ENCODE data around the gene CCL8.

- TF ChIP-seq, protein P1, sequence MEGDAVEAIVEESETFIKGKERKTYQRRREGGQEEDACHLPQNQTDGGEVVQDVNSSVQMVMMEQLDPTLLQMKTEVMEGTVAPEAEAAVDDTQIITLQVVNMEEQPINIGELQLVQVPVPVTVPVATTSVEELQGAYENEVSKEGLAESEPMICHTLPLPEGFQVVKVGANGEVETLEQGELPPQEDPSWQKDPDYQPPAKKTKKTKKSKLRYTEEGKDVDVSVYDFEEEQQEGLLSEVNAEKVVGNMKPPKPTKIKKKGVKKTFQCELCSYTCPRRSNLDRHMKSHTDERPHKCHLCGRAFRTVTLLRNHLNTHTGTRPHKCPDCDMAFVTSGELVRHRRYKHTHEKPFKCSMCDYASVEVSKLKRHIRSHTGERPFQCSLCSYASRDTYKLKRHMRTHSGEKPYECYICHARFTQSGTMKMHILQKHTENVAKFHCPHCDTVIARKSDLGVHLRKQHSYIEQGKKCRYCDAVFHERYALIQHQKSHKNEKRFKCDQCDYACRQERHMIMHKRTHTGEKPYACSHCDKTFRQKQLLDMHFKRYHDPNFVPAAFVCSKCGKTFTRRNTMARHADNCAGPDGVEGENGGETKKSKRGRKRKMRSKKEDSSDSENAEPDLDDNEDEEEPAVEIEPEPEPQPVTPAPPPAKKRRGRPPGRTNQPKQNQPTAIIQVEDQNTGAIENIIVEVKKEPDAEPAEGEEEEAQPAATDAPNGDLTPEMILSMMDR (IDR thresholded peaks at IDR 0.05), result no peak
- no peak for TF ChIP-seq POLR2A (IDR thresholded peaks at IDR 0.05)
Observed at GRCh38 chr17:34356194-34356593, 37.0 kb downstream of the CCL8 start, which contains the start of gene CCL13.
